ENCODE measurements around the gene SH3BP2. TPM values are rescaled to one million over a fixed set of nuclear protein-coding genes. Genes with fewer than 3 reads are reported as not detected.

SH3BP2 gene, protein sequence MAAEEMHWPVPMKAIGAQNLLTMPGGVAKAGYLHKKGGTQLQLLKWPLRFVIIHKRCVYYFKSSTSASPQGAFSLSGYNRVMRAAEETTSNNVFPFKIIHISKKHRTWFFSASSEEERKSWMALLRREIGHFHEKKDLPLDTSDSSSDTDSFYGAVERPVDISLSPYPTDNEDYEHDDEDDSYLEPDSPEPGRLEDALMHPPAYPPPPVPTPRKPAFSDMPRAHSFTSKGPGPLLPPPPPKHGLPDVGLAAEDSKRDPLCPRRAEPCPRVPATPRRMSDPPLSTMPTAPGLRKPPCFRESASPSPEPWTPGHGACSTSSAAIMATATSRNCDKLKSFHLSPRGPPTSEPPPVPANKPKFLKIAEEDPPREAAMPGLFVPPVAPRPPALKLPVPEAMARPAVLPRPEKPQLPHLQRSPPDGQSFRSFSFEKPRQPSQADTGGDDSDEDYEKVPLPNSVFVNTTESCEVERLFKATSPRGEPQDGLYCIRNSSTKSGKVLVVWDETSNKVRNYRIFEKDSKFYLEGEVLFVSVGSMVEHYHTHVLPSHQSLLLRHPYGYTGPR
- 12.5 and 16.9 TPM in 2 replicates for total RNA-seq

GRCh38 chr4:2792711-2793585, at the start of gene SH3BP2:
SH3BP2 (plus strand) TSS chr4:2793085; CDS start chr4:2820618, 27,533 bp downstream.
- peak in 1 of 2 donors; percentile 79 for DNase-seq (ENCODE audit: low read depth in 2 of 2)

- DNase-seq (ENCODE audit: low read depth in 2 of 2) = no peak
Measured at GRCh38 chr4:2743518-2744445, 49.1 kb upstream of the SH3BP2 start.

- DNase-seq (ENCODE audit: low read depth in 2 of 2) = no peak
Measured at GRCh38 chr4:2744576-2745270, 48.2 kb upstream of the SH3BP2 start.

DNA sequence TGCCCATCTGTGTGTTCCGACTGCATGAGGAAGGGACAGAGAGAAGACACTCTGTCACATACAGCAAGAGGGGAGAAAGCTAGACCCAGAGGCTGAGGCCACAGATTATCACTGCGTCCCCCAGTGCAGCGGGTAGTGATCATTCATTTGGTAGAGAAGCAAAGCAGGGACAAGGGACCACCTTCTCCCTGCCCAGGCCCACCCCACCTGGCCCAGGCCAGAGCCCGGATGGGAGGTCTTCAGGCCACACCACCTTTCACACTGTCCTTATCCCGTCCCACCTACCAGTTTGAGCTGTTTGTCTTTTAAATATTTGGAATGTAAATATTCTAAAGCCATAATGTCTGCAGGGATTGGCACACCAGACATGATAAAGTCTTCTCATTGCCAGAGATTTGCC, 47.4 kb upstream of the SH3BP2 start:
- DNase-seq (ENCODE audit: low read depth in 2 of 2) = no peak

DNA sequence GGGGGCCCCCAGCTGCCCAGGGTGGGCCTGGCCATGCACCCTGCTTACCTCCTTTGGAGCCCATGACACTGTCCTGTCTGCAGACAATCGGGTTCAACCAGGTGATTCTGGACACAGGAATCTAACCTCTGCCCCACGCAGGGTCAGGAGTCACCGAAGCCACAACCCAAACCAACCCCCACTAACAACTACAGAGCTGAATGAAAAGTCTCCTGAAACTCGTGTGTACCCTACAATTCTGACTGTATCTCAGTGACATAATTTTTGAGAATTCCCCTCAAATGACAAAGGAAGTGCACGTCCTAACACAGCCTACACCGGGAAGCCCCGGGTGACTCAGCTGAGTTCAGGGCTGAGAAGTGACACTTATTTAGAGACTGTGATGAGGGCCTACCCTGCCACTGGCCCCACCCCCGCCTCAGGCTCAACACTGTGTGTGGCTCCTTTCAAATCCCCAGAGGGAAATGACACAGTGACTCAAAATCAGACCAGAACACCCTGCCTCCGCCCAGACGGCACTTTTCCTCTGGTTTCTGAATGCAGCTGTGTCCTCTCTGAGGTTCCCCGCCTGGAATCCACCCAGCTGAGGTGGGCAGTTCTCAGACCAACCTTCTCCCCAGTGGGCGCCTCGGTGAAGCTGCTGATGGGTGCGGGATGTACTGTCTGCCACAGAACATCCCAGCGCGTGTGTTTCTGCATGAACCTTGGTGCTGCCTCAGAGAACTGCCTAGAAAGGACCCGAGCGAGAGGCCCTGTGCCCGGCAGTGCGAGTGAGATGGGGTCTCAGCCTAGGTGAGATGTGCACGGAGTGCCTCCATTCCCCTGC, 46.7 kb upstream of the SH3BP2 start:
- DNase-seq (ENCODE audit: low read depth in 2 of 2) = peak; percentile 71 to 89

DNA sequence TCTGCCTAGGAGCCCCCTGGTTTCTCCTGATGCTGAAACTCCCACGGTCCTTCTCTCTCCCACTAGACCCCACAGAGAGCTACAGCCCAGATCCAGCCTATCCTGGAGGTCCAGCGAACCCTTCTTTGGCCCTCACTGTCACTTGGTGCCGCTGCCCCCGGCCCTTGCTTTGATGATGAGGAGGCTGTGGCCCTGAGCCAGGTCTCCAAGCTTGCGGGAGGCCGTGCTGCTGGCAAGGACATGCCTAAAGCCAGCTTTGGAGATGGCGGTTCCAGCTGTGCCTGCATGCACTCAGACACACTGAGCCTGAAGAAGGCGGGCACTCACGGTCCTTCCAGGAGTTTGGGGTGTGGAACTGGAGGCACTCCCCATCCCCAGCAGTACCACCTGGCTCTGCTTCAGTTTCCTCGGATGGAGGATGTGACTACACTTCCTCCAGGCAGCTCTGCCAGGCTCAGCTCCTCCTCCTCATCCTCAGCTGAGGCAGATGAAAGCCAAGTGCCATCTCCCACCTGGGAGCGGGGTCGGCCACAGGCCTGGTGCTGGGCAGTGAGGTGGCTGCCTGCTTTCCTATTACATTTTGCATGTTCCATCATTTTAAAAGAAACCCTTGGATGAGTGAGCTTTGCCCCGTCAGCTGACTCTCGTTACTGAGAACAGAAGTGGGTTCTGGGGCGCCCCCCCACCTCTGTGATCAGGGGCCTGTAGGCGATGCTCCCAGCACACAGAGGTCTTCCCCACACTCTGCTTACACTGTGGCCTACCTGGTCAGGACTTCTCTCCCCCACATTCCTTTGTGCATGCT, 45.8 kb upstream of the SH3BP2 start:
- DNase-seq (ENCODE audit: low read depth in 2 of 2) = peak in 1 of 2 donors; percentile 50

DNA sequence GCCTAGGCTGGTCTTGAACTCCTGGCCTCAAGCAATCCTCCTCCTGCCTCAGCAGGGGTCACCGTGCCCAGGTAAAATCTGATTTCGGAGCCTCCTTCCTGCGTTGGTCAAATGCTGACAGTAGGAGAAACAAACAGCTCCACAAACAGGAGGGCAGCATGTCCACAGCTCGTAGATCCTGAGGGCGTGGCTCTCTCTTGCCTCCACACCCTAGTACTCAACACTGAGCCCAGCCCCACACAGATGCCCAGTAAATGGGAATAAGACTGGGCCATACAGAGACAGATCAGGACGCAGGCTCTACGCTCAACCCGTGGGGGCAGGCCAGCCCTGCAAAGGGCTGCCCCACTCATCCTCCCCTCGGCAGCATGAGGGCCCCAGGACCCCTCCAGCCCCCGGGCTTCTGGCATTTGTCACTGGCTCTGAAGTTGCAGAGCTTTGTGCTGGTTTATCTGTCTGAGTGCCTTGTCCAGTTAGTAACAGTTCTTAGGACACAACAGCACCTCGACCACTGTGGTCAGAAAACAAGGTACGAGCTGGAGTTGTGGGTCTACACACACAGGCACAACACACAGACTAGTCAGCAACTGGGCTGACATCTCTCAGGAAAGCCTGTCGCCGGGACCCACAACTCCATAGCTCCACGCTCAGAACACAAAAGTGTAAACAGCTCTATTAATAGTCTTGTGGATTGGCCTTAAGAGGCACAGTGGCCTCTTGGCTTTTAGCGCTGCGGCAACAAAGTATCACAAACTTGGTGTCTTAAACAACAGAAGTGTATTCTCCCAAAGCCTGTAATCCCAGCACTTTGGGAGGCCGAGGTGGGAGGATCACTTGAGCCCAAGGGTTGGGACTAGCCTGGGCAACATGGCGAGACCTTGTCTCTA, 41.9 kb upstream of the SH3BP2 start:
- DNase-seq (ENCODE audit: low read depth in 2 of 2) = no peak

- peak in 1 of 2 donors; percentile 46 for DNase-seq (ENCODE audit: low read depth in 2 of 2)
Measured at GRCh38 chr4:2753436-2753835, 39.4 kb upstream of the SH3BP2 start.

DNA sequence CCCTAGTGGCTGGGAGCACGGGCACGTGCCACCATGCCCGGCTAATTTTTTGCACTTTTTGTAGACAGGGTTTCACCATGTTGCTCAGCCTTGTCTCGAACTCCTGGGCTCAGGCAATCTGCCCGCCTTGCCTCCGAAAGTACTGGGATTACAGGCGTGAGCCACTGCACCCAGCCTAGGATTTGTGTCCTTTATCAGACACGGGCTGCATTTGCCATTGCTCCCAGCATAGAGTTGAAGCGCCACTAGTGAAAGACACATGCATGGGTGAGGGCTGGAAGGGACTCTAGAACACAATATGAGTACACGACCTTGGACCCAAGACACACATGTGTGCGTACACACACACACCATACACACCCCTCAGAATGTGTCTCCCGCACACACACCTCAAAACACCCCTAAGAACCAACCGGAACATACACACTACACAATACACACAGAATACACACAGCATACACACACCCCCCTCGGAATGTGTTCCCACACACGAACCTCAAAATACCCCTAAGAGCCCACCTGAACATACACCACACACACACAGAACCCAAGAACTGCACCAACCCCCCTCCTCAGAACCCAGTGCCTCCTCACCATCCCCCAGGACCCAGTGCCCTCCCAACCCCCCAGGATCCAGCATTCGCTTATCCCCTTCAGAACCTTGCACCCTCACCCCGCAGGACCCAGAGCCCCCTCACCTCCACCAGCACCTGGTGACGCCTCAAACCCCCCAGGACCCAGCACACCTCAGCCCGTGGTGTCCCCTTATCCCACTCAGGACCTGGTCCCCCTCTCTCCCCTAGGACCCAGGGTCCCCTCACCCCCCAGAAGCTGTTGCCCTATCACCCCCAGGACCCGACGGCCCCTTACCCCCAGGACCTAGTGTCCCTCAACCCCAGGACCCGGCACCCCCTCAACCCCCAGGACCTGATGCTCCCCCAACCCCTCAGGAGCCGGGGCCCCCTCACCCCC, 37.8 kb upstream of the SH3BP2 start:
- no peak for DNase-seq (ENCODE audit: low read depth in 2 of 2)

DNA sequence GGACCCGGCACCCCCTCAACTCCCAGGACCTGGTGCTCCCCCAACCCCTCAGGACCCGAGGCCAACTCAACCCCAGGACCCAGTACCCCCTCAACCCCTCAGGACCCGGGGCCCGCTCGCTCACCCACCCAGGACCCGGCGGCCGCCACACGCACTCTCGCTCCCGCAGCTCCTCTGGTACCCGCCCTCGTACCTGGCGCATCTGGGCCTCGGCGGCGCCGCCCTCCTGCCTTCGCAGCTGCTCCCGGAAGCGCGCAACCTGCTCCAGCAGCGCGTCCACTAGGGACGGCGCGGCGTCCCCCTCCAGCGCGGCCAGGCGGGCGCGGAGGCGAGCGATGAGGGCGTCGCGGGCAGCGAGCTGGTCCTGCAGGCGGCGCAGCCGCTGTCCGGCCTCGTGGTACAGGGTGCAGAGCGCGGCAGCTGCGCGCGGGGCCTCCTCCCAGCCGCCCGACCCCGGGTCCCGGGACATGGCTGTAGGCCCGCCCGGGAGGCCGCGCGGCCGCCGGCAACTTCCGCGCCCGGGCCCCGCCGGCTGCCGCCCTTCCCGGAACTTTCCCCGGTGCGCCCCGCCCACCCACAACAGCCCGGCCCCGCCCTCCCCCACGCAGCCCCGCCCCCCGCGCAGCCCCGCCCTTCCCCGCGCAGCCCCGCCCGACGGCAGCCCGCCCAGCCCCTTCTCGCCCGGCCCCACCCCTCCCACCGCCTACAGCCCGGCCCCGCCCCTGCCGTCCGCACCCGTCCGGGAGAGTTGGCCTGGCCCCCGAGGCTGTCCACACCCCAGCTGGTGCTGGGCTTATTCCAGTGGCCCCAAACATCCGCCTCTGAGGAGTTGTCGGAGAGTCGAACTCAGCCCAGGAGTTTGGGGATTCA, 36.8 kb upstream of the SH3BP2 start, which contains the start of gene TNIP2:
TSS of gene TNIP2 (minus strand) at position 516 of the 870 bp plus-strand sequence. CDS start at position 469, 47 bp downstream.
- DNase-seq (ENCODE audit: low read depth in 2 of 2) = peak; percentile 52 to 80

DNA sequence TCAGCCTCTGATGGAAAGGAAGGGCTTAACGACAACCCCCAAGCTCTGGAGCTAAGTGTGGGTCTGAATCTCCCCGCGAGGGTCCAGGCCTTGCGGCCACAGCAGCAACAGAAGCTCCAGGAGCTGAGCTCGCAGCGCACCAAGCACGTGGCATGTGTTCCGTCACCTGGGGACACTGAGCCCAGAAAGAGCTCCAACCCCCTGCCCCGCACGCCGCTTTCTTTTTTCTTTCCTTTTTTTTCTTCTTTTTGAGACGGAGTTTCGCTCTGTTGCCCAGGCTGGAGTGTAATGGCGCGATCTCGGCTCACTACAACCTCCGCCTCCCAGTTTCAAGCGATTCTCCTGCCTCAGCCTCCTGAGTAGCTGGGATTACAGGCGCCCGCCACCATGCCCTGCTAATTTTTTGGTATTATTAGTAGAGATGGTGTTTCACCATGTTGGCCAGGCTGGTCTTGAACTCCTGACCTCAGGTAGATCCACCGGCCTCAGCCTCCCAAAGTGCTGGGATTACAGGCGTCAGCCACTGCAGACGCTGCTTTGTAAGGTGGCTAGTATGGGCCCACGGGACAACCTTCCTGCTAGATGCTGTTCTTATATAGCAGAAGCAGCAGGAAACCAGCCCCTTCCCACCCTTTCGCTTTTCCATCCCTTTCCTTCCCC, 36.1 kb upstream of the SH3BP2 start:
- no peak for DNase-seq (ENCODE audit: low read depth in 2 of 2)

DNA sequence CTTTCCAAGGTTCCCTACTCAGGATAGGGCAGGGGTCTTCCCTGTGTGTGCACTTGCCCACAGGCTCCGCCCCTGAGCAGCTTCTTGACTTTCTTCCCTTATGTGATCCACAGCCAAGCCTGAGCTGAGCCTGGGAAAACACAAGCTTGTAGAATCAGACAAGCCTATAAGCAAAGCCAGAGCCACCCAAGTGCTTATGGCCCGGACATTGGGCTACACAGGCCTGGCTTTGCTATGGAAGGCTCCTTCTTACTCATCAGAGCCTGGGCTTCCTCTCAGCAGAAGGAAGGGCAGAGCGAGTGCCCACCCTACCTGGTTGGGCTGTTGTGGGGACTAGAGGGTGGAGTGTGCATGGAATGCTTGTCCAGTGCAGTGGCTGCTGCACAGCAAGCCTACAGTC, 35.5 kb upstream of the SH3BP2 start:
- no peak for DNase-seq (ENCODE audit: low read depth in 2 of 2)

DNA sequence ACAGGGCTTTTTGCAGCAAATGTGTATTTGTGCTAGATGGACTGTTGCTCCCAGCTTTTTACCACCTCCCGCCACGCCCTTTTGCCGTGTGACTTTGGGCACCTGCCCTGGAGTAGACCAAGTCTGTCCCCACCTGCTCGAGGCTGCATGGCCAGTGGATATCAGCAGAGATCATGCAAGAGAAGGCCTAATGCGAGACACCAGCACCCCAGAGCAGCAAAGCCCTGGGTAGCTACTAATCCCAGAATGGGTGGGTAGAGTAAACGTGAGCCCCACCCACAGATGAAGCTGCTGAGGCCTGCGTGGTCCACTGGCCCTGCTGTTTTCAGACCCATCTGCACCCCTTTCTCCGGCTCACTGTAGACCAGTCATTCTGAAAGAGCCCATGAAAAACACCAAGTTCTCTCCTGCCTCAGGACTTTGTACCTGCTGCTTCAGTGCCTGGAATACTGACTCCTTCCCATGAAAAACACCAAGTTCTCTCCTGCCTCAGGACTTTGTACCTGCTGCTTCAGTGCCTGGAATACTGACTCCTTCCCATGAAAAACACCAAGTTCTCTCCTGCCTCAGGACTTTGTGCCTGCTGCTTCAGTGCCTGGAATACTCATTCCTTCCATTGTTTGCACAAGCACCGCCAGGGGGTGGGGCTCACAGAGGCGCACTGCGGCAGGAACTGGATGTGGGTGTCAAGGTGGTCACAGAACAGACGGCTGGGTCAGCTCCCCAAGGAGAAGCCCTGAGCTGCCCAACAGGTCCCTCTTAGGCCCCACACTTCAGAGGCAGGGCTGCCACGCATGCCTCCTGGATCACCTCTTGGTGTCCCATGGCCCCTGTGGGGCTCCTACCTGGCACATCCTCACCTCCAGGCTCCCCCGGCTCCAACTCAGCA, 31.6 kb upstream of the SH3BP2 start:
- DNase-seq (ENCODE audit: low read depth in 2 of 2) = peak; percentile 29 to 67

GRCh38 chr4:2762048-2762447, 30.8 kb upstream of the SH3BP2 start:
- DNase-seq (ENCODE audit: low read depth in 2 of 2) = no peak
